ENCODE measurements around the gene ADD3. TPM values are rescaled to one million over a fixed set of nuclear protein-coding genes. Genes with fewer than 3 reads are reported as not detected.

The ADD3 gene
- total and polyA plus RNA-seq, 2 of the 13 experiments (the other 11 are each of a cell fraction or from before 2014, with no cell fraction given): 44.7 to 57.5 TPM

- TF ChIP-seq ZNF770 (CRISPR knock-in tag; IDR thresholded peaks at IDR 0.05): no peak
- no peak; the same call in 1 of the 2 replicates for TF ChIP-seq PITX1 (CRISPR knock-in tag; IDR thresholded peaks at IDR 0.05)
- no peak for TF ChIP-seq ZNF788 (CRISPR knock-in tag; IDR thresholded peaks at IDR 0.05; ENCODE audit: borderline replicate concordance)
- TF ChIP-seq ZIK1 (CRISPR knock-in tag; IDR thresholded peaks at IDR 0.05; ENCODE audit: borderline replicate concordance, low read depth): no peak
- TF ChIP-seq KMT2A (CRISPR knock-in tag; IDR thresholded peaks at IDR 0.05): no peak
- peak; percentile 75; the same call in 1 of the 2 replicates for TF ChIP-seq RERE (CRISPR knock-in tag; IDR thresholded peaks at IDR 0.05; ENCODE audit: low read depth)
- TF ChIP-seq ZNF746 (CRISPR knock-in tag; IDR thresholded peaks at IDR 0.05): no peak
- no peak for TF ChIP-seq GATA4 (IDR thresholded peaks at IDR 0.05; ENCODE audit: borderline replicate concordance, low read depth)
- no peak for TF ChIP-seq ZFP90 (CRISPR knock-in tag; IDR thresholded peaks at IDR 0.05; ENCODE audit: borderline replicate concordance)
- TF ChIP-seq SMAD9 (CRISPR knock-in tag; IDR thresholded peaks at IDR 0.05): no peak
- no peak for TF ChIP-seq ZNF407 (CRISPR knock-in tag; IDR thresholded peaks at IDR 0.05; ENCODE audit: not compliant biosample characterization)
- no peak for TF ChIP-seq ZNF773 (CRISPR knock-in tag; IDR thresholded peaks at IDR 0.05; ENCODE audit: borderline replicate concordance)
- no peak for TF ChIP-seq SP4 (CRISPR knock-in tag; IDR thresholded peaks at IDR 0.05)
These were observed 33.1 kb upstream of the ADD3 start (continued) for GRCh38 chr10:109974504-109975191.

Data from HepG2 (cell line).